ENCODE data around the gene PRUNE2. TPM values are rescaled to one million over a fixed set of nuclear protein-coding genes. Genes with fewer than 3 reads are reported as not detected.

Gene PRUNE2
- total RNA-seq, 1 experiment from 2014 or later, result 0.59 TPM

GRCh38 chr9:76620581-76620980 is 285.3 kb downstream of the PRUNE2 start:
- intact Hi-C loops (cut with micrococcal nuclease), result no loop called here

More at GRCh38 chr9:76620581-76620980, 285.3 kb downstream of the PRUNE2 start:
- Histone ChIP-seq H3K4me3 (replicated peaks in 1 of 2; ENCODE audit: low read depth in 1 of 2, low read length in 2 of 2) (no peak overlapping the region), H3K27ac (ENCODE audit: low read depth, low read length) (no peak overlapping the region), H3K9ac (ENCODE audit: low read length) (no peak overlapping the region), H3K9me3 (ENCODE audit: control insufficient read depth in 1 of 2, insufficient read depth in 1 of 2, low read depth in 1 of 2, low read length in 2 of 2) (no peaks in the 10 kb centered on the region), H3K4me1 (ENCODE audit: control insufficient read depth in 1 of 2, insufficient read depth in 2 of 2, low read length in 2 of 2) (no peaks in the 10 kb centered on the region), H3K36me3 (ENCODE audit: control insufficient read depth in 1 of 2, insufficient read depth in 2 of 2, low read length in 2 of 2) (no peaks in the 10 kb centered on the region), H3K27me3 (ENCODE audit: insufficient read depth, low read length) (peaks cover 35% of the 10 kb centered on the region; the same call in 1 of the 2 replicates), H2AFZ (ENCODE audit: low read depth, low read length, poor library complexity, severe bottlenecking) (no peak overlapping the region), H3K79me2 (ENCODE audit: insufficient read depth, low read length) (no peaks in the 10 kb centered on the region), H3K9me2 (ENCODE audit: insufficient read depth) (no peaks in the 10 kb centered on the region), H4K20me1 (ENCODE audit: insufficient read depth) (no peaks in the 10 kb centered on the region), H3K4me2 (ENCODE audit: low read length) (no peak overlapping the region)
- DNase-seq (ENCODE audit: low read depth, low spot score), result no peak
- POLR2A ChIA-PET, result no interaction called here
- CTCF ChIA-PET, result no interaction called here
- no TSS peak for BruUV-seq (replicated peaks)
- TF ChIP-seq SRF (IDR thresholded peaks at IDR 0.05; ENCODE audit: low read depth), result no peak
- TF ChIP-seq, protein P1, sequence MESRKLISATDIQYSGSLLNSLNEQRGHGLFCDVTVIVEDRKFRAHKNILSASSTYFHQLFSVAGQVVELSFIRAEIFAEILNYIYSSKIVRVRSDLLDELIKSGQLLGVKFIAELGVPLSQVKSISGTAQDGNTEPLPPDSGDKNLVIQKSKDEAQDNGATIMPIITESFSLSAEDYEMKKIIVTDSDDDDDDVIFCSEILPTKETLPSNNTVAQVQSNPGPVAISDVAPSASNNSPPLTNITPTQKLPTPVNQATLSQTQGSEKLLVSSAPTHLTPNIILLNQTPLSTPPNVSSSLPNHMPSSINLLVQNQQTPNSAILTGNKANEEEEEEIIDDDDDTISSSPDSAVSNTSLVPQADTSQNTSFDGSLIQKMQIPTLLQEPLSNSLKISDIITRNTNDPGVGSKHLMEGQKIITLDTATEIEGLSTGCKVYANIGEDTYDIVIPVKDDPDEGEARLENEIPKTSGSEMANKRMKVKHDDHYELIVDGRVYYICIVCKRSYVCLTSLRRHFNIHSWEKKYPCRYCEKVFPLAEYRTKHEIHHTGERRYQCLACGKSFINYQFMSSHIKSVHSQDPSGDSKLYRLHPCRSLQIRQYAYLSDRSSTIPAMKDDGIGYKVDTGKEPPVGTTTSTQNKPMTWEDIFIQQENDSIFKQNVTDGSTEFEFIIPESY (IDR thresholded peaks at IDR 0.05; ENCODE audit: extremely low read depth, insufficient replicate concordance, low read length), result no peak
- no peak for TF ChIP-seq EZH2 (IDR thresholded peaks at IDR 0.05)
- TF ChIP-seq RAD21 (IDR thresholded peaks at IDR 0.05; ENCODE audit: low read depth), result no peak
- TF ChIP-seq ELF1 (IDR thresholded peaks at IDR 0.05; ENCODE audit: borderline replicate concordance, low read depth), result no peak
- no peak for TF ChIP-seq POLR2AphosphoS5 (IDR thresholded peaks at IDR 0.05; ENCODE audit: low read depth, low read length)
- TF ChIP-seq CTCF (IDR thresholded peaks at IDR 0.05 in 2 of 3, conservative IDR thresholded peaks at IDR 0.05 in 1 of 3; ENCODE audit: borderline replicate concordance in 1 of 3, insufficient read depth in 1 of 3, low read depth in 2 of 3, low read length in 2 of 3), result no peak
- TF ChIP-seq ZFX (IDR thresholded peaks at IDR 0.05), result no peak
- TF ChIP-seq POLR2A (IDR thresholded peaks at IDR 0.05; ENCODE audit: borderline replicate concordance, extremely low read depth, insufficient read depth, insufficient read length), result no peak
- TF ChIP-seq SP1 (IDR thresholded peaks at IDR 0.05; ENCODE audit: low read depth), result no peak
- no peak for TF ChIP-seq CBX3 (IDR thresholded peaks at IDR 0.05; ENCODE audit: low read depth)
- no peak for TF ChIP-seq FOSL1 (IDR thresholded peaks at IDR 0.05; ENCODE audit: low read depth)
- no peak for TF ChIP-seq EGR1 (IDR thresholded peaks at IDR 0.05; ENCODE audit: low read depth)
- no peak for TF ChIP-seq CEBPB (IDR thresholded peaks at IDR 0.05; ENCODE audit: low read depth)
- ATAC-seq, result no peak
- RAD21 ChIA-PET (ENCODE audit: low non-redundant PET in 1 of 2, low total read pairs in 2 of 2, uncharacterized antibody in 2 of 2, unreplicated experiment in 2 of 2), result no interaction called here

Data from HCT116 (cell line).